Measurements from ENCODE around the gene SYNDIG1L. TPM values are rescaled to one million over a fixed set of nuclear protein-coding genes. Genes with fewer than 3 reads are reported as not detected.

The SYNDIG1L gene
- total and polyA plus RNA-seq, 8 donors = not detected

DNA sequence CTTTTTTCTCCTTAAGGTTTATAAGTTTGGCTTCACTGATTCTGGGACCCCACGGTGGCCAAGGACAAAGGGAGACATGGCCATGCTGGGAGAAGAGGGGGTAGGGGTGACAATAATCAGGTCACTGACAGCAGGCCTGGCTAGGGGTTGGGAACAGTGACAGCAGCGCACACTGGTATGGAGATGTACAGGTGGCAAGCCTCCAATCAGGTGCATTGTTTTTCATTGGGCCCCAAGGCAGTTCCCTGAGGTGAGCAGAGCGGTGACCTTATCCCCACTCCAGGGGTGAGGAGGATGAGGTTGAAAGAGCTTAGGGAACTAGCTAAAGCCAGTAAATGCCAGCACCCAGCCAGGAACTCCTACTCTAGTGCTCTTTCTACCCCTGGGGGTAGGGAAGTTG, 1.4 kb downstream of the SYNDIG1L start:
- no peak overlapping the region for H3K27ac ChIP-seq
- peaks cover 0 to 15% (median 3%) of the 10 kb centered on the region in 4 donors for H3K9me3 ChIP-seq
- WGBS, 5 donors = 82 to 86% (median 86%) methylated on average over 3 of the region's 3 CpGs
- peaks cover 0 to 74% (median 29%) of the 10 kb centered on the region in 3 donors for H3K27me3 ChIP-seq
- no peak overlapping the region for H3K4me3 ChIP-seq
- peaks cover 0 to 10% (median 5%) of the 10 kb centered on the region in 4 donors for H3K4me1 ChIP-seq
- DNase-seq = no peak
- H3K36me3 ChIP-seq = no peaks in the 10 kb centered on the region
- TF ChIP-seq EP300 (IDR thresholded peaks at IDR 0.05) = no peak
- intact Hi-C loops (cut with DNase I; ENCODE audit: low total_unique reads) = no loop called here

DNA sequence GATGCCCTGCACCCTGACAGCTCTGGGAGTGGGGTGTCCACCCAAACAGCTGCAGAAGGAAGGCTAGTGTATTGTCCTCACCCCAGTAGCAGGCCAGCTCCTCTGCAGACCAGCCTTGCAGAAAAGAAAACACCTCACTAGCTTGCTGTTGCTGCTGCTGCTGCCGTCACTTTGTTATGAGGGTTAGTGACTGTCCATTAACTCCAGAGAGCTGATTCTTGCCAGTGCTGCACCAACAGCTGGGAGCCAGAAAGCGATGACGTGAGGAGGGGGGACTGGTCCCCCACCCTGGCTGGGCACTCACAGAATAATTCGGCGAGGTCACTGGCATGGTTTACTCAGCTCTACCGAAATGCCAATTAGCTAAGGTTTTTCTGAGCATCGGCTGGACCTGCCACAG, 2.8 kb downstream of the SYNDIG1L start:
- DNase-seq = peak in 1 of 2 donors; percentile 31
- peaks cover 0 to 15% (median 3%) of the 10 kb centered on the region in 4 donors for H3K9me3 ChIP-seq
- intact Hi-C loops (cut with DNase I; ENCODE audit: low total_unique reads) = no loop called here
- no peaks in the 10 kb centered on the region for H3K36me3 ChIP-seq
- 76 to 82% (median 80%) methylated on average over 6 to 7 of the region's 7 CpGs for WGBS, 5 donors
- H3K4me3 ChIP-seq = no peak overlapping the region
- H3K27ac ChIP-seq = no peak overlapping the region
- TF ChIP-seq EP300 (IDR thresholded peaks at IDR 0.05) = no peak
- TF ChIP-seq, protein P1, sequence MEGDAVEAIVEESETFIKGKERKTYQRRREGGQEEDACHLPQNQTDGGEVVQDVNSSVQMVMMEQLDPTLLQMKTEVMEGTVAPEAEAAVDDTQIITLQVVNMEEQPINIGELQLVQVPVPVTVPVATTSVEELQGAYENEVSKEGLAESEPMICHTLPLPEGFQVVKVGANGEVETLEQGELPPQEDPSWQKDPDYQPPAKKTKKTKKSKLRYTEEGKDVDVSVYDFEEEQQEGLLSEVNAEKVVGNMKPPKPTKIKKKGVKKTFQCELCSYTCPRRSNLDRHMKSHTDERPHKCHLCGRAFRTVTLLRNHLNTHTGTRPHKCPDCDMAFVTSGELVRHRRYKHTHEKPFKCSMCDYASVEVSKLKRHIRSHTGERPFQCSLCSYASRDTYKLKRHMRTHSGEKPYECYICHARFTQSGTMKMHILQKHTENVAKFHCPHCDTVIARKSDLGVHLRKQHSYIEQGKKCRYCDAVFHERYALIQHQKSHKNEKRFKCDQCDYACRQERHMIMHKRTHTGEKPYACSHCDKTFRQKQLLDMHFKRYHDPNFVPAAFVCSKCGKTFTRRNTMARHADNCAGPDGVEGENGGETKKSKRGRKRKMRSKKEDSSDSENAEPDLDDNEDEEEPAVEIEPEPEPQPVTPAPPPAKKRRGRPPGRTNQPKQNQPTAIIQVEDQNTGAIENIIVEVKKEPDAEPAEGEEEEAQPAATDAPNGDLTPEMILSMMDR (IDR thresholded peaks at IDR 0.05) = no peak
- peaks cover 0 to 88% (median 35%) of the 10 kb centered on the region in 3 donors for H3K27me3 ChIP-seq
- peaks cover 0 to 10% (median 5%) of the 10 kb centered on the region in 4 donors for H3K4me1 ChIP-seq

DNA sequence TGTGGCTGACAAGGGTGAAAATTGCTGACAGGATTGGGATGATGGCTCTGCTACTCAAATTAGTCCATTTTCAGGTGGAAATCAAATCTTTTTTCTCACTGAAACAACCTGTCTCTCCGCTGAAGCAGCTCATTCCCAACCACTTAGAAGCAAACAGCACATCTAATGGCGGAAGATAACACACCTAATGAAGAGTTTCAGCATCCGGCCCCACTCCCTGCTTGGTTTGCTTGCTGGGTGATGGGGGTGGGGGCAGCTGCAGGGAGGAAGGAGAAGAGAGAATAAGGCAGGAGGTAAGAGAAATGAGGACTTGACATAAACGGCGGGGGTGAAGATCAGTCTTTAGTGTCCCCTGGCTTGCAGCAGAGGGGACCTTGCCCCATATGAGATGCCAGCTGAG, 4.0 kb downstream of the SYNDIG1L start:
- Histone ChIP-seq H3K27ac (no peak overlapping the region), H3K36me3 (no peaks in the 10 kb centered on the region), H3K9me3 (peaks cover 0 to 15% (median 3%) of the 10 kb centered on the region in 4 donors), H3K27me3 (peaks cover 0 to 91% (median 48%) of the 10 kb centered on the region in 3 donors), H3K4me3 (no peak overlapping the region), H3K4me1 (peaks cover 0 to 10% (median 5%) of the 10 kb centered on the region in 4 donors)
- TF ChIP-seq POLR2A (IDR thresholded peaks at IDR 0.05) (no peak), EP300 (IDR thresholded peaks at IDR 0.05) (no peak), POLR2AphosphoS5 (IDR thresholded peaks at IDR 0.05) (no peak)
- TF ChIP-seq, protein P1 (IDR thresholded peaks at IDR 0.05) = no peak
- intact Hi-C loops (cut with DNase I; ENCODE audit: low total_unique reads) = no loop called here
- DNase-seq = no peak
- WGBS, 5 donors = 55 to 64% (median 62%) methylated on average over 5 of the region's 5 CpGs

DNA sequence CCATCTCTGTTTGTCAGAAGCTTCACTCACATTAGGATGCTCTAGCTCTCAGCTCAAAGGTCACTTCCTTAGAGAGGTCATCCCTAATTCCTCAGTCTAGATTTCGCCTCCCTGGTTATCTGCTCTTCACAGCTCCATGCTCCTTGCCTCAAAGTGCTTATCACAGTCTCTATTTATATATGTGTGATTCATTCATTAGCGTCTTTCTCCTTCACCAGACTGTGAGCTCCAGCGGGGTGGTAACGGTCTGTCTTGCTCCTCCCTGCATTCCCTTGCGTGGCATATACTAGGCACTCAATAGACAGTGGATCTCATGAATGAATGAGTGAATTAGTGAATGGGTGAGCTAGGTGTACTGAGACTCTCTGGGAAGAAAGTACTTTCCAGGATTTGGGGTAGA, 6.9 kb downstream of the SYNDIG1L start:
- intact Hi-C loops (cut with DNase I; ENCODE audit: low total_unique reads) = no loop called here
- 22 to 33% (median 27%) methylated on average over 5 of the region's 5 CpGs for WGBS, 5 donors
- TF ChIP-seq EP300 (IDR thresholded peaks at IDR 0.05) (no peak), POLR2A (IDR thresholded peaks at IDR 0.05) (no peak), POLR2AphosphoS5 (IDR thresholded peaks at IDR 0.05) (no peak)
- TF ChIP-seq, protein P1 (IDR thresholded peaks at IDR 0.05) = no peak
- Histone ChIP-seq H3K27ac (no peak overlapping the region), H3K27me3 (peaks cover 0 to 87% (median 29%) of the 10 kb centered on the region in 3 donors), H3K36me3 (no peaks in the 10 kb centered on the region), H3K4me3 (no peak overlapping the region), H3K9me3 (peaks cover 0 to 15% (median 3%) of the 10 kb centered on the region in 4 donors), H3K4me1 (no peaks in the 10 kb centered on the region)
- no peak for DNase-seq

DNA sequence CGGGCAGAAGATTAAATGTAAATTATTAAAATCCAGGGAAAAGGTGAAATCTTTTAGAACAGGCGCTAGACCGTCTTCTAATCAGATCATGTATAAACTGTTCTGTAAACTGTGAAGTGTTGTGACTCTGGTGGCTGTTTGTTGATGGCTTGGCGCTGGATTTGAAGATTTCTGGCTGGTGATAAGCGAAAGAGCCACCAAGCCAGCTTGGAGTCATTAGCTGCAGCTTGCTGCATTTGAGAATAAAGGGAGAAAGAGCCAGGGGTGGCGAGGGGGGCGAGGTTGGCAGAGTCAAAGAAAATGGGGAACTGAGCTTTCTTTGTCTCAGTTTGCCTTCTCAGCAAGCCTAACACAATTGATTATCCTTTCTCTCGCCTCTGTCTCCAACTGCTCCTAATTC, 8.0 kb downstream of the SYNDIG1L start:
- 21 to 33% (median 24%) methylated on average over 8 of the region's 8 CpGs for WGBS, 5 donors
- H3K36me3 ChIP-seq = no peaks in the 10 kb centered on the region
- TF ChIP-seq POLR2AphosphoS5 (IDR thresholded peaks at IDR 0.05) (no peak), EP300 (IDR thresholded peaks at IDR 0.05) (no peak), POLR2A (IDR thresholded peaks at IDR 0.05) (no peak)
- TF ChIP-seq, protein P1 (IDR thresholded peaks at IDR 0.05) = no peak
- H3K9me3 ChIP-seq = peaks cover 0 to 15% (median 3%) of the 10 kb centered on the region in 4 donors
- no peaks in the 10 kb centered on the region for H3K4me1 ChIP-seq
- DNase-seq = no peak
- peaks cover 0 to 82% (median 29%) of the 10 kb centered on the region in 3 donors for H3K27me3 ChIP-seq
- intact Hi-C loops (cut with DNase I; ENCODE audit: low total_unique reads) = no loop called here
- H3K27ac ChIP-seq = no peak overlapping the region
- H3K4me3 ChIP-seq = no peak overlapping the region

Data from stomach (tissue), 9 donors.